GM19397 (cell line): ENCODE data around the gene PCAT6.

Experiments used
- ATAC-seq: cut with Tn5 transposase; IDR thresholded peaks from one replicate; pipeline ENCODE4 v1.9.1; 2021; ENCODE audit warnings: mild to moderate bottlenecking, moderate library complexity; ENCODE audit not compliant: unreplicated experiment

PCAT6 gene

GRCh38 chr1:202844259-202844658 is 33.5 kb downstream of the PCAT6 start:
- ATAC-seq: no peak

GRCh38 chr1:202844935-202845334 is 34.2 kb downstream of the PCAT6 start:
- no peak for ATAC-seq

GRCh38 chr1:202848191-202848542 is 37.4 kb downstream of the PCAT6 start:
- no peak for ATAC-seq

- no peak for ATAC-seq
Observed at GRCh38 chr1:202850593-202851362, 40.0 kb downstream of the PCAT6 start.

- no peak for ATAC-seq
Observed at GRCh38 chr1:202852163-202852904, 41.6 kb downstream of the PCAT6 start.

- ATAC-seq: no peak
Observed at GRCh38 chr1:202854787-202855186, 44.0 kb downstream of the PCAT6 start.

GRCh38 chr1:202856014-202856413 is 45.3 kb downstream of the PCAT6 start:
- no peak for ATAC-seq

GRCh38 chr1:202857136-202857610 is 46.4 kb downstream of the PCAT6 start:
- no peak for ATAC-seq

GRCh38 chr1:202858331-202858730 is 47.6 kb downstream of the PCAT6 start:
- ATAC-seq: no peak

- ATAC-seq: no peak
Observed at GRCh38 chr1:202858789-202859414, 48.1 kb downstream of the PCAT6 start.

- ATAC-seq: peak; percentile 8
Observed at GRCh38 chr1:202860744-202861419, 50.1 kb downstream of the PCAT6 start.
